GM12873 (cell line): ENCODE results near the gene CD247.

Experiments used
- CTCF ChIP-seq: IDR thresholded peaks from 2 replicates; pipeline ENCODE4 v1.5.1; 2012; ENCODE audit warnings: low read depth, mild to moderate bottlenecking, moderate library complexity, low read length, control low read depth; ENCODE audit not compliant: insufficient read depth; ENCODE audit errors: missing control alignments

Gene CD247

DNA sequence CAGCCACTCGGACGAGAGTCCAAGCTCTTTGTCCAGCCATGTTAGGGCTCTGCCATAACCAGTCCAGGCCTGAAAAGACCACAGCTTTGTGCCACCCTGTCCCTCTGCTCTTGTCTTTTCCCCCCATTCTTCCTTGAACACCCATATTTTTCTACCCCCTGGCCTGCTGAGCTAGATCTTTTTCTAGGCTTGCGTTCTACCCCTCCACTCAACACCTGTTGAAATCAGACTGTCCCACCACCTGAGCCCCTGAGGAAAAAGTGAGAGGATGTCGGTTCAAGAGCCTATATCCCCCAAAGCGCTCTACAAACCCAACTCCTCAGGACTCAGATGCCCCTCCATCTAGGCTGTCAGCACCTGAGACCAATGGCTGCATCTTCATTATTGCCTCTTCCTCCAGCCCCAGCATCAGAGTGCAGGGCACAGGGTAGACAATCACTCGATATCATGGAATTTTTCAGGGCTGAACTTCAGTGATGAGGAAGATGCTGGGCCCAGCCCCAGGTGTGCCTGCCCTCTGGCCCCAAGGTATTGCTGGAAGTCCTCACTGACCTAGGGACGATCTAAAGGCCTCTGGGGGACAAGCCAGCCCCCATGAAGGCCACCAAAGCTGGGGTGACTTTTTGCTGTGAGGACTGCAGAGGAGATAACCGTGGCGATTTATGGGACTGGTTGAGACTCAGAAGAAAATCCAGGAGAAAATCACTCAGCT, 75.3 kb downstream of the CD247 start:
- TF ChIP-seq CTCF, result no peak

GRCh38 chr1:167442142-167442848, 76.0 kb downstream of the CD247 start:
- peak; percentile 93 for TF ChIP-seq CTCF

- no peak for TF ChIP-seq CTCF
These were observed 77.1 kb downstream of the CD247 start for GRCh38 chr1:167441222-167441621.

- TF ChIP-seq CTCF, result no peak
These were observed 77.6 kb downstream of the CD247 start for GRCh38 chr1:167440776-167441175.

- TF ChIP-seq CTCF, result no peak
These were observed 78.0 kb downstream of the CD247 start for GRCh38 chr1:167440345-167440744.

GRCh38 chr1:167439301-167439988, 78.9 kb downstream of the CD247 start:
- peak; percentile 5 for TF ChIP-seq CTCF
